SK-N-SH (cell line): Measurements from ENCODE around the gene KCNIP4. TPM values are rescaled to one million over a fixed set of nuclear protein-coding genes. Genes with fewer than 3 reads are reported as not detected.

Experiments
- CTCF ChIA-PET: fragments of 300-600, 350-600 bp; formaldehyde crosslinking; extraction: SDS; loops from one replicate; lab custom pipeline; 2021; lab: Yijun Ruan, JAX
- POLR2A ChIA-PET: fragments of 350-600 bp; sonication (Branson Sonifier 250); formaldehyde crosslinking; extraction: SDS; loops from one replicate; lab custom pipeline; 2020; ENCODE audit warnings: antibody characterized with exemption, inconsistent platforms; lab: Yijun Ruan, JAX
- DNase-seq: peaks from one replicate; pipeline ENCODE4 v3.0.0; 2012
- H2AFZ ChIP-seq: fragments of 200-600 bp; sonication (generic); 2 replicates; pipeline ENCODE4 v1.8.1; 2016; ENCODE audit warnings: antibody characterized with exemption, mild to moderate bottlenecking, low read depth
- H3F3A ChIP-seq: fragments of 200-600 bp; sonication (generic); replicated peaks from 2 replicates; pipeline ENCODE3; 2016; ENCODE audit warnings: antibody characterized with exemption, mild to moderate bottlenecking; ENCODE audit not compliant: insufficient read depth
- H3K27ac ChIP-seq, 2 experiments: fragments of 200-500 bp in 1 of 2; fragments of 200-600 bp in 1 of 2; sonication (Bioruptor generic) in 1 of 2; sonication (generic), shearing (Covaris generic) in 1 of 2; 2 replicates each; pipeline versions ENCODE4 v1.5.1 to v1.6.1; 2014 to 2016; ENCODE audit warnings: low read depth in 2 of 2, inconsistent platforms in 1 of 2, low read length in 1 of 2, mild to moderate bottlenecking in 1 of 2, mixed read lengths in 1 of 2
- H3K27me3 ChIP-seq: fragments of 200-600 bp; sonication (generic), shearing (Covaris generic); 2 replicates; pipeline ENCODE4 v1.6.1; 2016; ENCODE audit warnings: mixed run types; ENCODE audit not compliant: insufficient read depth
- H3K36me3 ChIP-seq, 2 experiments: fragments of 200-500 bp in 1 of 2; fragments of 200-600 bp in 1 of 2; sonication (Bioruptor generic) in 1 of 2; sonication (generic) in 1 of 2; replicated peaks in 1 of 2; 2 replicates each; pipeline versions ENCODE3 to v1.5.1; 2014 to 2016; ENCODE audit warnings: low read length in 1 of 2, mild to moderate bottlenecking in 1 of 2; ENCODE audit not compliant: insufficient read depth in 2 of 2, control insufficient read depth in 1 of 2
- H3K4me1 ChIP-seq, 2 experiments: fragments of 200-500 bp in 1 of 2; fragments of 200-600 bp in 1 of 2; sonication (Bioruptor generic) in 1 of 2; sonication (generic), shearing (Covaris generic) in 1 of 2; 2 replicates each; pipeline versions ENCODE4 v1.5.1 to v1.6.1; 2014 to 2016; ENCODE audit warnings: low read depth in 1 of 2, low read length in 1 of 2, mixed run types in 1 of 2; ENCODE audit not compliant: insufficient read depth in 2 of 2, control insufficient read depth in 1 of 2
- H3K4me2 ChIP-seq: fragments of 200-600 bp; sonication (generic), shearing (Covaris generic); 2 replicates; pipeline ENCODE4 v1.6.1; 2017; ENCODE audit warnings: mixed run types
- H3K4me3 ChIP-seq, 2 experiments: fragments of 200-500 bp in 1 of 2; fragments of 200-600 bp in 1 of 2; sonication (Bioruptor generic) in 1 of 2; sonication (generic), shearing (Covaris generic) in 1 of 2; 2 replicates each; pipeline versions ENCODE4 v1.5.1 to v1.8.1; 2014 to 2016; ENCODE audit warnings: low read depth in 2 of 2, inconsistent platforms in 1 of 2, low read length in 1 of 2, mild to moderate bottlenecking in 1 of 2, mixed read lengths in 1 of 2, moderate library complexity in 1 of 2
- H3K79me2 ChIP-seq: fragments of 200-600 bp; sonication (generic); 2 replicates; pipeline ENCODE4 v1.8.1; 2017; ENCODE audit warnings: mild to moderate bottlenecking; ENCODE audit not compliant: insufficient read depth
- H3K9ac ChIP-seq: fragments of 200-600 bp; sonication (generic); 2 replicates; pipeline ENCODE4 v1.6.1; 2017; ENCODE audit warnings: mixed run types
- H3K9me2 ChIP-seq: fragments of 200-600 bp; sonication (generic); 2 replicates; pipeline ENCODE4 v1.6.1; 2017; ENCODE audit warnings: mixed run types
- H3K9me3 ChIP-seq: fragments of 200-600 bp; sonication (generic); 2 replicates; pipeline ENCODE4 v1.6.1; 2017; ENCODE audit warnings: mixed run types, mild to moderate bottlenecking, moderate library complexity
- H4K20me1 ChIP-seq: fragments of 200-600 bp; sonication (generic); 2 replicates; pipeline ENCODE4 v1.6.1; 2017; ENCODE audit warnings: mild to moderate bottlenecking, mixed run types; ENCODE audit not compliant: insufficient read depth
- CHD2 ChIP-seq: fragments of 150-350 bp; IDR thresholded peaks from 2 replicates; pipeline ENCODE4 v1.6.1; 2018; ENCODE audit warnings: low read length; ENCODE audit not compliant: partially characterized antibody
- EP300 ChIP-seq, 2 experiments: IDR thresholded peaks; 2 replicates each; pipeline versions ENCODE4 v1.4.0 to v1.6.1; 2012; ENCODE audit warnings: borderline replicate concordance in 1 of 2, low read depth in 1 of 2, low read length in 1 of 2
- FOSL2 ChIP-seq: IDR thresholded peaks from 2 replicates; pipeline ENCODE4 v1.4.0; 2012; ENCODE audit warnings: low read depth, mild to moderate bottlenecking, moderate library complexity, borderline replicate concordance
- FOXJ3 ChIP-seq: sonication (generic); formaldehyde crosslinking; IDR thresholded peaks from 2 replicates; pipeline ENCODE4 v1.5.1; 2020; ENCODE audit warnings: mild to moderate bottlenecking, missing genetic modification reagents
- GATA2 ChIP-seq: sonication (generic); formaldehyde crosslinking; IDR thresholded peaks from 2 replicates; pipeline ENCODE4 v1.5.0; 2020; ENCODE audit warnings: mild to moderate bottlenecking, missing genetic modification reagents
- NFIC ChIP-seq: IDR thresholded peaks from 2 replicates; pipeline ENCODE4 v1.4.0; 2012; ENCODE audit warnings: borderline replicate concordance
- POLR2AphosphoS5 ChIP-seq: IDR thresholded peaks from 2 replicates; pipeline ENCODE4 v1.6.1; 2012; ENCODE audit warnings: low read depth, low read length
- RAD21 ChIP-seq: IDR thresholded peaks from 2 replicates; pipeline ENCODE4 v1.6.1; 2012; ENCODE audit warnings: mild to moderate bottlenecking, low read length
- RFX5 ChIP-seq: IDR thresholded peaks from 2 replicates; pipeline ENCODE4 v1.6.1; 2012; ENCODE audit warnings: mild to moderate bottlenecking, improper control_type of control experiment, low read length
- SIN3A ChIP-seq: IDR thresholded peaks from 2 replicates; pipeline ENCODE4 v1.6.1; 2012; ENCODE audit warnings: low read depth, mild to moderate bottlenecking, low read length, moderate library complexity, borderline replicate concordance
- SMC3 ChIP-seq: IDR thresholded peaks from 2 replicates; pipeline ENCODE4 v1.6.1; 2012; ENCODE audit warnings: low read depth, low read length, improper control_type of control experiment
- TAF1 ChIP-seq: IDR thresholded peaks from 2 replicates; pipeline ENCODE4 v1.6.1; 2012; ENCODE audit warnings: low read depth, mild to moderate bottlenecking, low read length, moderate library complexity, borderline replicate concordance
- TCF12 ChIP-seq: IDR thresholded peaks from 2 replicates; pipeline ENCODE4 v1.4.0; 2012
- WGBS: methylation state at CpG from one replicate; pipeline ENCODE4 v1.1.6; 2017; ENCODE audit warnings: low lambda C conversion rate; 5-methylcytosine and 5-hydroxymethylcytosine counted together
- polyA plus RNA-seq, 3 experiments: library from polyadenylated mRNA; depleted of rRNA; stranded (reverse); fragments of >200 nt; gene quantifications; 2 replicates each; pipeline ENCODE4 v1.2.3, GENCODE V29; 2012
- TF ChIP-seq, protein P1 (sequence below): IDR thresholded peaks from 2 replicates; pipeline ENCODE4 v1.6.1; 2012; ENCODE audit warnings: mild to moderate bottlenecking, low read depth, low read length, moderate library complexity
- TF ChIP-seq, protein P2 (sequence below): IDR thresholded peaks from 2 replicates; pipeline ENCODE4 v1.4.0; 2012; ENCODE audit warnings: low read depth
- TF ChIP-seq, protein P3 (sequence below): fragments of 150-350 bp; IDR thresholded peaks from 2 replicates; pipeline ENCODE4 v1.6.1; 2017; ENCODE audit warnings: antibody characterized with exemption, low read length, low read depth, borderline replicate concordance
- TF ChIP-seq, protein P4 (sequence below): fragments of 150-350 bp; IDR thresholded peaks from 2 replicates; pipeline ENCODE4 v1.6.1; 2016; ENCODE audit warnings: mild to moderate bottlenecking, low read depth, low read length
- TF ChIP-seq, protein P5 (sequence below): IDR thresholded peaks from 2 replicates; pipeline ENCODE4 v1.4.0; 2012; ENCODE audit warnings: low read depth, borderline replicate concordance

The KCNIP4 gene
- polyA plus RNA-seq, 1 of the 3 experiments (the other 2 are of a cell fraction), result 0.18 TPM

DNA sequence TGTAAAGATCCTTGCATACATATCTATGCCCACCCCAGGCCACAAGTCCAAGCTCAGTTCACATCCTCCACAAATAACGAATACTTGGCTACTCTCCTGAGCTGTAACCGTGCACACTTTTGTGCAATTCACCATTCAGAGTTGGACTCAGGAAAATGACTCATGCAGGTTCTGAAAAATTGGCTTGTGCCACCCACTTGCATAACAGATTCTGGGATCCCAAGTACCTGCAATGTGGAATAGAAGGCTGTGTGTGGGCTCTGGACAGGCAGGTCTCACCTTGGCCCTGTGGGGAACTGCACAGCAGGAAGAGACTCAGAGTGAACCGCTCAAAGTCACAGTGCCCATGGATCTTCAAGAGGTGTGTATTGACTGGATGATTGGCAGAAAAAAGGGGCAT is 745.6 kb downstream of the KCNIP4 start (continued):
- TF ChIP-seq, protein P1, sequence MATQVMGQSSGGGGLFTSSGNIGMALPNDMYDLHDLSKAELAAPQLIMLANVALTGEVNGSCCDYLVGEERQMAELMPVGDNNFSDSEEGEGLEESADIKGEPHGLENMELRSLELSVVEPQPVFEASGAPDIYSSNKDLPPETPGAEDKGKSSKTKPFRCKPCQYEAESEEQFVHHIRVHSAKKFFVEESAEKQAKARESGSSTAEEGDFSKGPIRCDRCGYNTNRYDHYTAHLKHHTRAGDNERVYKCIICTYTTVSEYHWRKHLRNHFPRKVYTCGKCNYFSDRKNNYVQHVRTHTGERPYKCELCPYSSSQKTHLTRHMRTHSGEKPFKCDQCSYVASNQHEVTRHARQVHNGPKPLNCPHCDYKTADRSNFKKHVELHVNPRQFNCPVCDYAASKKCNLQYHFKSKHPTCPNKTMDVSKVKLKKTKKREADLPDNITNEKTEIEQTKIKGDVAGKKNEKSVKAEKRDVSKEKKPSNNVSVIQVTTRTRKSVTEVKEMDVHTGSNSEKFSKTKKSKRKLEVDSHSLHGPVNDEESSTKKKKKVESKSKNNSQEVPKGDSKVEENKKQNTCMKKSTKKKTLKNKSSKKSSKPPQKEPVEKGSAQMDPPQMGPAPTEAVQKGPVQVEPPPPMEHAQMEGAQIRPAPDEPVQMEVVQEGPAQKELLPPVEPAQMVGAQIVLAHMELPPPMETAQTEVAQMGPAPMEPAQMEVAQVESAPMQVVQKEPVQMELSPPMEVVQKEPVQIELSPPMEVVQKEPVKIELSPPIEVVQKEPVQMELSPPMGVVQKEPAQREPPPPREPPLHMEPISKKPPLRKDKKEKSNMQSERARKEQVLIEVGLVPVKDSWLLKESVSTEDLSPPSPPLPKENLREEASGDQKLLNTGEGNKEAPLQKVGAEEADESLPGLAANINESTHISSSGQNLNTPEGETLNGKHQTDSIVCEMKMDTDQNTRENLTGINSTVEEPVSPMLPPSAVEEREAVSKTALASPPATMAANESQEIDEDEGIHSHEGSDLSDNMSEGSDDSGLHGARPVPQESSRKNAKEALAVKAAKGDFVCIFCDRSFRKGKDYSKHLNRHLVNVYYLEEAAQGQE, result no peak
- TF ChIP-seq, protein P2, sequence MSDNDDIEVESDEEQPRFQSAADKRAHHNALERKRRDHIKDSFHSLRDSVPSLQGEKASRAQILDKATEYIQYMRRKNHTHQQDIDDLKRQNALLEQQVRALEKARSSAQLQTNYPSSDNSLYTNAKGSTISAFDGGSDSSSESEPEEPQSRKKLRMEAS, result no peak
- TF ChIP-seq SIN3A (no peak), NFIC (no peak)
- TF ChIP-seq, protein P3, sequence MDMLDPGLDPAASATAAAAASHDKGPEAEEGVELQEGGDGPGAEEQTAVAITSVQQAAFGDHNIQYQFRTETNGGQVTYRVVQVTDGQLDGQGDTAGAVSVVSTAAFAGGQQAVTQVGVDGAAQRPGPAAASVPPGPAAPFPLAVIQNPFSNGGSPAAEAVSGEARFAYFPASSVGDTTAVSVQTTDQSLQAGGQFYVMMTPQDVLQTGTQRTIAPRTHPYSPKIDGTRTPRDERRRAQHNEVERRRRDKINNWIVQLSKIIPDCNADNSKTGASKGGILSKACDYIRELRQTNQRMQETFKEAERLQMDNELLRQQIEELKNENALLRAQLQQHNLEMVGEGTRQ, result no peak

DNA sequence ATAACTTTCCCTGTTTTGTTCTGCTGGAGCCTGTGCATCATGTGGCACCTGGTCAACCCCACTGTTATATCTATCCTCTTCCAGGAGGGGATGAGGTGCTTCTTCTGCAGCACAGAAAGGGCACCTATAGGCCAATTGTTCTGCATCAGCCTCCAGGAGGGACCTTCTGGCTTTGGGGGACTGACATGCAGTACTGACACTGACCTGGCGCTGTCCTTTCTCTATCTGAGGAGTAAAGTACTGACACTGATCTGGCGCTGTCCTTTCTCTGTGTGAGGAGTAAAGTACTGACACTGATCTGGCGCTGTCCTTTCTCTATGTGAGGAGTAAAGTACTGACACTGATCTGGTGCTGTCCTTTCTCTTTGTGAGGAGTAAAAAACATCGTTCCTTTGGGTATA is 749.9 kb downstream of the KCNIP4 start:
- DNase-seq, result no peak
- Histone ChIP-seq H3K9me2 (no peaks in the 10 kb centered on the region), H3K36me3 (no peaks in the 10 kb centered on the region), H4K20me1 (no peaks in the 10 kb centered on the region), H3K9ac (no peak overlapping the region), H3K4me1 (no peaks in the 10 kb centered on the region), H3K79me2 (no peaks in the 10 kb centered on the region), H2AFZ (no peak overlapping the region), H3K4me2 (no peak overlapping the region), H3K9me3 (no peaks in the 10 kb centered on the region), H3K4me3 (no peak overlapping the region), H3F3A (no peaks in the 10 kb centered on the region), H3K27ac (no peak overlapping the region), H3K27me3 (no peaks in the 10 kb centered on the region)
- TF ChIP-seq SMC3 (no peak), FOXJ3 (CRISPR knock-in tag) (no peak), POLR2AphosphoS5 (no peak), SIN3A (no peak), TCF12 (no peak), FOSL2 (no peak), RFX5 (no peak), GATA2 (CRISPR knock-in tag) (no peak), EP300 (IDR thresholded peaks at IDR 0.05; ENCODE audit: borderline replicate concordance in 1 of 2, low read depth in 1 of 2, low read length in 1 of 2) (no peak), CHD2 (no peak), RAD21 (no peak), TAF1 (no peak)
- TF ChIP-seq, protein P4, sequence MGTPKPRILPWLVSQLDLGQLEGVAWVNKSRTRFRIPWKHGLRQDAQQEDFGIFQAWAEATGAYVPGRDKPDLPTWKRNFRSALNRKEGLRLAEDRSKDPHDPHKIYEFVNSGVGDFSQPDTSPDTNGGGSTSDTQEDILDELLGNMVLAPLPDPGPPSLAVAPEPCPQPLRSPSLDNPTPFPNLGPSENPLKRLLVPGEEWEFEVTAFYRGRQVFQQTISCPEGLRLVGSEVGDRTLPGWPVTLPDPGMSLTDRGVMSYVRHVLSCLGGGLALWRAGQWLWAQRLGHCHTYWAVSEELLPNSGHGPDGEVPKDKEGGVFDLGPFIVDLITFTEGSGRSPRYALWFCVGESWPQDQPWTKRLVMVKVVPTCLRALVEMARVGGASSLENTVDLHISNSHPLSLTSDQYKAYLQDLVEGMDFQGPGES, result no peak
- TF ChIP-seq, protein P5, sequence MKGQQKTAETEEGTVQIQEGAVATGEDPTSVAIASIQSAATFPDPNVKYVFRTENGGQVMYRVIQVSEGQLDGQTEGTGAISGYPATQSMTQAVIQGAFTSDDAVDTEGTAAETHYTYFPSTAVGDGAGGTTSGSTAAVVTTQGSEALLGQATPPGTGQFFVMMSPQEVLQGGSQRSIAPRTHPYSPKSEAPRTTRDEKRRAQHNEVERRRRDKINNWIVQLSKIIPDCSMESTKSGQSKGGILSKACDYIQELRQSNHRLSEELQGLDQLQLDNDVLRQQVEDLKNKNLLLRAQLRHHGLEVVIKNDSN, result no peak
- TF ChIP-seq, protein P3, result no peak
- POLR2A ChIA-PET, result no interaction called here
- CTCF ChIA-PET, result no interaction called here
- 51% methylated on average over 4 of the region's 4 CpGs for WGBS
